ENCODE data around the gene SYT15.

DNA sequence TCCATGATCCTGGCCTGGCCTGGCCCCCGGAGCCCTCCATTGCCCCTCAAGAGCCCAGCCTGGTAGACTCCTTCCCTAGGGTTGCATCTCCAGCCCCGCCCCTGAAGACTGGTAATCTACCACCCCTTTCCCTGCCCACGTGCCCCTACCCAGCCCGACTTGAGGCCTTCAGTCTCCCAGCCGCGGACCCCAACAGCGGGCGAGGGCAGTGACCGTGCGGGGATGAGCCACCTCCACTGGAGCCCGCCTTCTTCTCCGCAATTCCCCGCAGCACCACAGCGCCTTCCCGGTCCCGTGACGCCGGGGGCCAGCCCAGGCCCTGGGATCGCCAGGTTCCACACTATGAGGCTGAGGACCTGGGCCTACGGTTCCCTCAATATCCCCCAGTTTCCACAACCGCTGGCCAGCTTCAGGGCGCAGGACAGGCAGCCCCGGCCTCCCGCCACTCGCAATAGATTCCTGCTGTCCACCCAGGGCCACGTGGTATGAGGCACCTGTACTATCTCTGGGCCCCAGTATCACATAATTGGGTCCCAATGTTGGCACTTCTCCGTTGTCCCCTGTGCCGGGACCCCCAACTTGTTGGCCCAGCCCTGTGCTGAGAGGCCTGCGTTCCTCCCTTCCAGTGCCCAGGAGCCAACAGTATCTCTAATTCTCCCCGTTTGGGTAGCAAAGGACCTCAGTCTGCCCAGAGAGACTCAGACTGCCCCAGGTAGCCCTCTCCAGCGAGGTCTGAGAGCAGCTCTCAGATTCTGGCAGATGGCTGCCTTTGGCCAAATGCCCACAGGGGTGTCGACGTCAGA lies 21.4 kb upstream of the SYT15 start:
- TF ChIP-seq POLR2AphosphoS5 (IDR thresholded peaks at IDR 0.05) (no peak), EP300 (IDR thresholded peaks at IDR 0.05) (no peak), POLR2A (IDR thresholded peaks at IDR 0.05) (no peak)

Measured in upper lobe of left lung (tissue), 4 donors.